Neuronal stem cell (in vitro differentiated cells): ENCODE measurements around the gene FABP6.

Experiments
- DNase-seq: peaks from one replicate; pipeline ENCODE4 v3.0.0-alpha.2; 2013; ENCODE audit warnings: low spot score
- H2AFZ ChIP-seq: one replicate; pipeline ENCODE4 v1.6.1; 2013; ENCODE audit warnings: mild to moderate bottlenecking, low read length, inconsistent platforms
- H2AK5ac ChIP-seq: 2 replicates; pipeline ENCODE4 v1.6.1; 2013; ENCODE audit warnings: low read depth, mild to moderate bottlenecking, inconsistent platforms, low read length, moderate library complexity, mixed read lengths
- H2BK120ac ChIP-seq: 2 replicates; pipeline ENCODE4 v1.6.1; 2013; ENCODE audit warnings: low read depth, mild to moderate bottlenecking, inconsistent platforms, low read length, moderate library complexity, mixed read lengths
- H2BK12ac ChIP-seq: one replicate; pipeline ENCODE4 v1.6.1; 2013; ENCODE audit warnings: low read length, inconsistent platforms
- H2BK15ac ChIP-seq: 2 replicates; pipeline ENCODE4 v1.6.1; 2013; ENCODE audit warnings: mild to moderate bottlenecking, low read length, inconsistent platforms, mixed read lengths
- H2BK5ac ChIP-seq: one replicate; pipeline ENCODE4 v1.6.1; 2013; ENCODE audit warnings: inconsistent platforms, mild to moderate bottlenecking, low read length, moderate library complexity
- H3K14ac ChIP-seq: one replicate; pipeline ENCODE4 v1.6.1; 2013; ENCODE audit warnings: low read length, inconsistent platforms
- H3K18ac ChIP-seq: 2 replicates; pipeline ENCODE4 v1.6.1; 2013; ENCODE audit warnings: low read length, inconsistent platforms
- H3K23ac ChIP-seq: 2 replicates; pipeline ENCODE4 v1.6.1; 2013; ENCODE audit warnings: low read depth, mild to moderate bottlenecking, mixed read lengths, low read length, inconsistent platforms; ENCODE audit not compliant: poor library complexity
- H3K27ac ChIP-seq: replicated peaks from 3 replicates; pipeline ENCODE4 v1.5.1; 2013; ENCODE audit warnings: low read length, inconsistent platforms
- H3K27me3 ChIP-seq, 3 experiments: 2 replicates each; pipeline ENCODE4 v1.6.1; 2013; ENCODE audit warnings: low read length in 3 of 3, mild to moderate bottlenecking in 2 of 3, inconsistent platforms in 1 of 3, low read depth in 1 of 3, mixed read lengths in 1 of 3, moderate library complexity in 1 of 3; ENCODE audit not compliant: control insufficient read depth in 3 of 3, insufficient read depth in 3 of 3
- H3K36me3 ChIP-seq, 2 donors: replicated peaks in 1 of 2; 2 replicates each; pipeline ENCODE4 v1.6.1; 2013; ENCODE audit warnings: low read length in 2 of 2; ENCODE audit not compliant: control insufficient read depth in 2 of 2, insufficient read depth in 2 of 2
- H3K4ac ChIP-seq: 2 replicates; pipeline ENCODE4 v1.6.1; 2013; ENCODE audit warnings: inconsistent platforms, mild to moderate bottlenecking, low read length, moderate library complexity
- H3K4me1 ChIP-seq, 2 donors: 1 replicate in 1 of 2; 2 replicates in 1 of 2; pipeline ENCODE4 v1.6.1; 2013; ENCODE audit warnings: low read length in 2 of 2, low read depth in 1 of 2; ENCODE audit not compliant: control insufficient read depth in 2 of 2, insufficient read depth in 1 of 2
- H3K4me2 ChIP-seq: one replicate; pipeline ENCODE4 v1.6.1; 2013; ENCODE audit warnings: mild to moderate bottlenecking, low read length, inconsistent platforms; ENCODE audit not compliant: insufficient read depth, poor library complexity, severe bottlenecking
- H3K4me3 ChIP-seq, 2 donors: 2 replicates each; pipeline ENCODE4 v1.5.1; 2013; ENCODE audit warnings: low read length in 2 of 2, mild to moderate bottlenecking in 2 of 2, inconsistent platforms in 1 of 2, moderate library complexity in 1 of 2
- H3K79me1 ChIP-seq: one replicate; pipeline ENCODE4 v1.6.1; 2013; ENCODE audit warnings: low read depth, mild to moderate bottlenecking, inconsistent platforms, low read length, moderate library complexity
- H3K9ac ChIP-seq: one replicate; pipeline ENCODE4 v1.6.1; 2013; ENCODE audit warnings: mild to moderate bottlenecking, low read depth, low read length, inconsistent platforms; ENCODE audit not compliant: poor library complexity
- H3K9me3 ChIP-seq, 2 donors: replicated peaks in 1 of 2; 2 replicates each; pipeline versions ENCODE3 to v1.6.1; 2013; ENCODE audit warnings: low read length in 2 of 2, mild to moderate bottlenecking in 2 of 2, inconsistent platforms in 1 of 2, low read depth in 1 of 2, mixed read lengths in 1 of 2, moderate library complexity in 1 of 2; ENCODE audit not compliant: control insufficient read depth in 2 of 2, insufficient read depth in 1 of 2
- H4K8ac ChIP-seq: one replicate; pipeline ENCODE4 v1.6.1; 2013; ENCODE audit warnings: low read depth, mild to moderate bottlenecking, inconsistent platforms, low read length, moderate library complexity
- H4K91ac ChIP-seq: one replicate; pipeline ENCODE4 v1.6.1; 2013; ENCODE audit warnings: low read length, low read depth, mild to moderate bottlenecking, inconsistent platforms; ENCODE audit not compliant: poor library complexity
- WGBS, 2 donors: extraction: QIAGEN DNeasy Blood & Tissue Kit; methylation state at CpG; one replicate each; pipeline ENCODE4 v1.1.7; 2013; ENCODE audit warnings: missing lambda C conversion rate in 2 of 2, mixed read lengths in 1 of 2; ENCODE audit not compliant: insufficient read length in 2 of 2, insufficient replicate concordance in 1 of 2; ENCODE audit errors: extremely low coverage in 2 of 2; 5-methylcytosine and 5-hydroxymethylcytosine counted together

The FABP6 gene

GRCh38 chr5:160260881-160261815 lies 31.8 kb downstream of the FABP6 start:
- H3K4me3 ChIP-seq = no peak overlapping the region
- no peak overlapping the region for H2BK120ac ChIP-seq
- no CpG with 5 or more reads among the region's 22 CpGs for WGBS, 2 donors
- peak overlapping the region; percentile 5 for H2BK12ac ChIP-seq
- H4K91ac ChIP-seq = no peak overlapping the region
- peak overlapping the region; percentile 69 for H3K18ac ChIP-seq
- peaks cover 2 to 44% of the 10 kb centered on the region in 2 donors for H3K36me3 ChIP-seq
- no peaks in the 10 kb centered on the region for H3K79me1 ChIP-seq
- peak overlapping the region; percentile 27 for H3K27ac ChIP-seq
- no peak overlapping the region for H3K23ac ChIP-seq
- H3K4me2 ChIP-seq = no peak overlapping the region
- H2AK5ac ChIP-seq = peak overlapping the region; percentile 2
- DNase-seq = no peak
- H3K4me1 ChIP-seq = peaks cover 36 to 38% of the 10 kb centered on the region in 2 donors
- no peak overlapping the region for H2BK5ac ChIP-seq
- H3K9ac ChIP-seq = peak overlapping the region; percentile 26
- no peaks in the 10 kb centered on the region for H3K9me3 ChIP-seq
- H2AFZ ChIP-seq = no peak overlapping the region
- H2BK15ac ChIP-seq = no peak overlapping the region
- H3K4ac ChIP-seq = no peak overlapping the region
- no peak overlapping the region for H4K8ac ChIP-seq
- H3K14ac ChIP-seq = no peak overlapping the region
- no peaks in the 10 kb centered on the region for H3K27me3 ChIP-seq

DNA sequence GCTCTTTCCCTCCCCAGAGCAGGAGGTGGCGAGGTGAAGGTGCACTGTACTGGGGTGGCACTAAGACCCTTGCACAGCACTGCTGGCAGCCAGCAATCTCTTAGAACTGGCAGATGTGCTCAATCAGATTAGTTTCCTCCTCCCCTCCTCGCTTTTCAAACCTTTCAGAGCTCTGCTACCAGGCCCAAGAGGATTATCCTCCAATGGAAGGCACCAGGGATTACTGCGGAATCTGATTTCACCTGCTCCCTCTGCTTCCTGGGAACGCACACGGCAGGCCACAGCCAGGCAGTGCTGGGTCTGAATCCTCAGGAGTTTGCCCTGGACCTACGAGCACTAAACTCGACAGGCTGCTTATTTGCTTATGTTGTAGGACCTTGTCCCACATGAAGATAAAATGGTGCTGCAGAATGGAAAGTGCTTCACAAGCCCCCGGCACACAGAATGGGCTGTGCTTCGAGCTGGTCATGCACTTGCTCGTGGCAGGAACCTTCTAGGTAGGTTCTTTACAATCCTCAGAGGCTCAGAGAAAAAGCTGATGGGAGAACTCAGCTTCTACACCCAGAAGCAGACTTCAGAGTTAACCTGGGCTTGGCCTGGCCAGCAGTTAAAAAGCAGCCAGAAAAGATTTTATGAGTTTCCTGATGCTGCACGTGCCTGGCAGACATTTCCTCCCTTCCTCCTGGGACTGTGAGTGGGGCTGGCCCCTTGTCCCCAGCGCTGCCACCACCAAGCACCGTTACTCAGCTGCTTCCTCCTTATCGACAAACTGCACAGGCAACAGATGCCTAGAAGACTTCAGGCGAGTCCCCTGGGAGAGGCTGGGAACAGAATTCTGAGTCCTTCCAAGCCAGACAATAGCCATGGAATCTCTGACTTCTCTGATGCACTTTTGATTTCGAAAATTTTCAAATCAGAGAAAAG lies 33.1 kb downstream of the FABP6 start:
- H2AFZ ChIP-seq = no peak overlapping the region
- no peak overlapping the region for H3K9ac ChIP-seq
- no peak overlapping the region for H3K4me3 ChIP-seq
- no peak overlapping the region for H3K23ac ChIP-seq
- no peak overlapping the region for H3K4ac ChIP-seq
- H4K8ac ChIP-seq = no peak overlapping the region
- H2BK12ac ChIP-seq = no peak overlapping the region
- no peaks in the 10 kb centered on the region for H3K79me1 ChIP-seq
- no CpG with 5 or more reads among the region's 16 CpGs for WGBS, 2 donors
- no peak overlapping the region for H2AK5ac ChIP-seq
- H3K9me3 ChIP-seq = no peaks in the 10 kb centered on the region
- no peak overlapping the region for H3K14ac ChIP-seq
- no peak overlapping the region for H2BK15ac ChIP-seq
- peak; percentile 57 for DNase-seq
- H3K4me2 ChIP-seq = no peak overlapping the region
- no peak overlapping the region for H2BK120ac ChIP-seq
- peak overlapping the region; percentile 51 for H3K27ac ChIP-seq
- no peak overlapping the region for H2BK5ac ChIP-seq
- peaks cover 41 to 50% of the 10 kb centered on the region in 2 donors for H3K4me1 ChIP-seq
- H3K18ac ChIP-seq = no peak overlapping the region
- peaks cover 2 to 41% of the 10 kb centered on the region in 2 donors for H3K36me3 ChIP-seq
- H4K91ac ChIP-seq = no peak overlapping the region
- H3K27me3 ChIP-seq = no peaks in the 10 kb centered on the region

DNA sequence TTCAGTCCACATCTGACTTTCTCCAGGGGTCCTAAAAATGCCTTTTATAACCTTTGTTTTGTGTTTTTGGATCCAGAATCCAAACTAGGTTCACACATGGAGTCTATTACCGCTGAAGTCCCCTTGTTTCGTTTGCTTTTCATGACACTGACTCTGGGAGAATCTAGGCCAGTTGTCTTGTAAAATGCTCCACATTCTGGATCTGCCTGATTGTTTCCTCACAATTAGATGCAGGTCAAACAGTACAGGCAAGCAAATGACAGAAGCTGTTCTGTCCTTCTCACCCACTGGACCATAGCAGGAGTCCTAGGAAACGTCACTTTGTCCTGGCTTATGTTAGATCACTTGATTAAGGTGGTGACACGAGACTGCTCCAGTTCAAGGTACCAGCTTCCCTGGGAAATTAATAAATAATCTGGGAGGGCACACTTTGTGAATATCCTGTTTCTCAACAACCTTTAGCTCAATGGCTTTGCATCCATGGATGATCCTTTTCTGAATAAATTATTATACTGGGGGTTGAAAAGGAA lies 34.1 kb downstream of the FABP6 start:
- H3K9me3 ChIP-seq = no peaks in the 10 kb centered on the region
- H3K14ac ChIP-seq = no peak overlapping the region
- DNase-seq = no peak
- H3K27me3 ChIP-seq = no peaks in the 10 kb centered on the region
- H2BK12ac ChIP-seq = no peak overlapping the region
- no peak overlapping the region for H3K4ac ChIP-seq
- no peak overlapping the region for H3K4me2 ChIP-seq
- H3K9ac ChIP-seq = no peak overlapping the region
- WGBS, 2 donors = no CpG with 5 or more reads among the region's 4 CpGs
- H3K4me1 ChIP-seq = peaks cover 41 to 50% of the 10 kb centered on the region in 2 donors
- H2BK5ac ChIP-seq = no peak overlapping the region
- no peak overlapping the region for H3K27ac ChIP-seq
- no peak overlapping the region for H3K18ac ChIP-seq
- no peak overlapping the region for H3K23ac ChIP-seq
- no peaks in the 10 kb centered on the region for H3K79me1 ChIP-seq
- no peak overlapping the region for H3K4me3 ChIP-seq
- no peak overlapping the region for H2BK15ac ChIP-seq
- H4K91ac ChIP-seq = no peak overlapping the region
- no peak overlapping the region for H2BK120ac ChIP-seq
- H4K8ac ChIP-seq = no peak overlapping the region
- peaks cover 5 to 37% of the 10 kb centered on the region in 2 donors for H3K36me3 ChIP-seq
- H2AFZ ChIP-seq = no peak overlapping the region
- H2AK5ac ChIP-seq = no peak overlapping the region
